Mesendoderm (in vitro differentiated cells): ENCODE results near the gene FEZF1.

Source experiments
- DNase-seq: peaks from one replicate; pipeline ENCODE4 v3.0.0; 2013
- H2AK5ac ChIP-seq: 2 replicates; pipeline ENCODE4 v1.6.1; 2013; ENCODE audit warnings: low read length, inconsistent platforms
- H2BK120ac ChIP-seq: 2 replicates; pipeline ENCODE4 v1.6.1; 2013; ENCODE audit warnings: low read depth, mild to moderate bottlenecking, low read length, moderate library complexity, mixed read lengths
- H2BK15ac ChIP-seq: replicated peaks from 2 replicates; pipeline ENCODE4 v1.6.1; 2013; ENCODE audit warnings: low read depth, mild to moderate bottlenecking, moderate library complexity
- H2BK5ac ChIP-seq: 2 replicates; pipeline ENCODE4 v1.6.1; 2013; ENCODE audit warnings: low read length, inconsistent platforms
- H3K18ac ChIP-seq: 2 replicates; pipeline ENCODE4 v1.6.1; 2013; ENCODE audit warnings: mild to moderate bottlenecking, low read length, mixed read lengths
- H3K23ac ChIP-seq: one replicate; pipeline ENCODE4 v1.6.1; 2013; ENCODE audit warnings: low read length
- H3K27ac ChIP-seq: 2 replicates; pipeline ENCODE4 v1.5.1; 2013; ENCODE audit warnings: low read depth, mild to moderate bottlenecking, inconsistent platforms, low read length, moderate library complexity
- H3K27me3 ChIP-seq: 2 replicates; pipeline ENCODE4 v1.6.1; 2013; ENCODE audit warnings: low read length, control low read depth, mild to moderate bottlenecking, inconsistent platforms; ENCODE audit not compliant: insufficient read depth, poor library complexity
- H3K36me3 ChIP-seq: 2 replicates; pipeline ENCODE4 v1.6.1; 2013; ENCODE audit warnings: low read length, inconsistent platforms; ENCODE audit not compliant: control insufficient read depth, insufficient read depth
- H3K4ac ChIP-seq: one replicate; pipeline ENCODE4 v1.6.1; 2013; ENCODE audit warnings: low read depth, mild to moderate bottlenecking, low read length, moderate library complexity
- H3K4me1 ChIP-seq: 2 replicates; pipeline ENCODE4 v1.6.1; 2013; ENCODE audit warnings: low read depth, low read length, inconsistent platforms; ENCODE audit not compliant: control insufficient read depth
- H3K4me2 ChIP-seq: 2 replicates; pipeline ENCODE4 v1.6.1; 2013; ENCODE audit warnings: low read length
- H3K4me3 ChIP-seq: 2 replicates; pipeline ENCODE4 v1.5.1; 2013; ENCODE audit warnings: mild to moderate bottlenecking, low read length
- H3K56ac ChIP-seq: one replicate; pipeline ENCODE4 v1.6.1; 2013; ENCODE audit warnings: low read length
- H3K79me1 ChIP-seq: 2 replicates; pipeline ENCODE4 v1.6.1; 2013; ENCODE audit warnings: low read length, inconsistent platforms
- H3K79me2 ChIP-seq: 2 replicates; pipeline ENCODE4 v1.6.1; 2013; ENCODE audit warnings: mild to moderate bottlenecking, low read length; ENCODE audit not compliant: control insufficient read depth, insufficient read depth
- H3K9ac ChIP-seq: 2 replicates; pipeline ENCODE4 v1.6.1; 2013; ENCODE audit warnings: low read length, inconsistent platforms
- H4K5ac ChIP-seq: one replicate; pipeline ENCODE4 v1.6.1; 2013; ENCODE audit warnings: low read length
- H4K8ac ChIP-seq: one replicate; pipeline ENCODE4 v1.6.1; 2013; ENCODE audit warnings: low read depth, mild to moderate bottlenecking, control low read depth, low read length, moderate library complexity
- WGBS: extraction: QIAGEN DNeasy Blood & Tissue Kit; methylation state at CpG from one replicate; pipeline ENCODE4 v1.1.7; 2013; ENCODE audit warnings: low lambda C conversion rate, missing lambda C conversion rate; ENCODE audit not compliant: insufficient coverage; ENCODE audit errors: extremely low coverage; 5-methylcytosine and 5-hydroxymethylcytosine counted together

The FEZF1 gene

DNA sequence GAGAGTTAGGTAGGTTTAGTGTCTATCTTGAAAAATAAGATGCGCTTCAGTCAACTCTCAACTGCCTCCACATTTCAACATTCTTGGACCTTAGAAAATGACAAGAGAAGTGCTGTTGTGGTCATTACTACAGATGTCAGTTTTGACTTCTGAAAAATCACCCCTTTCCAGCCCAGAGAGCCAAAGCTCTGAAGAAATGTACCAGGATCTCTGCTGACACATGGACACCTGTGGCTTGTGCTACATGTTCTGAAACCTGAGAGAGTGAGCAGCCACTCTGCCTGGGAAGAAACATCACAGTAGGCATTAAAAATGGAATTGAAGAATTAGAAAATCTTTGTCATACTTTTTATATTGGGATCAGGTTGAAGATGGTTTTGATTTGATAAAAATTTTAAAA, 35.9 kb upstream of the FEZF1 start:
- H3K23ac ChIP-seq: no peak overlapping the region
- no peak overlapping the region for H2BK120ac ChIP-seq
- H4K8ac ChIP-seq: no peak overlapping the region
- no peak overlapping the region for H4K5ac ChIP-seq
- H3K18ac ChIP-seq: no peak overlapping the region
- no peaks in the 10 kb centered on the region for H3K27me3 ChIP-seq
- H3K4me2 ChIP-seq: no peak overlapping the region
- H3K9ac ChIP-seq: no peak overlapping the region
- no peaks in the 10 kb centered on the region for H3K79me2 ChIP-seq
- no peak overlapping the region for H2BK15ac ChIP-seq
- H3K4me1 ChIP-seq: no peaks in the 10 kb centered on the region
- H3K4me3 ChIP-seq: no peak overlapping the region
- H3K27ac ChIP-seq: no peak overlapping the region
- H2BK5ac ChIP-seq: no peak overlapping the region
- no peak overlapping the region for H3K56ac ChIP-seq
- H2AK5ac ChIP-seq: no peak overlapping the region
- no CpG with 5 or more reads among the region's 1 CpG for WGBS
- H3K36me3 ChIP-seq: no peaks in the 10 kb centered on the region
- no peaks in the 10 kb centered on the region for H3K79me1 ChIP-seq
- DNase-seq: no peak
- H3K4ac ChIP-seq: no peak overlapping the region

GRCh38 chr7:122339145-122339904, 34.8 kb upstream of the FEZF1 start:
- H3K36me3 ChIP-seq: no peaks in the 10 kb centered on the region
- H4K8ac ChIP-seq: no peak overlapping the region
- H3K4me3 ChIP-seq: no peak overlapping the region
- H3K79me2 ChIP-seq: no peaks in the 10 kb centered on the region
- H3K56ac ChIP-seq: no peak overlapping the region
- H4K5ac ChIP-seq: no peak overlapping the region
- H3K4me1 ChIP-seq: no peaks in the 10 kb centered on the region
- H3K9ac ChIP-seq: no peak overlapping the region
- H2BK120ac ChIP-seq: peak overlapping the region; percentile 51
- no peak overlapping the region for H3K4me2 ChIP-seq
- H3K23ac ChIP-seq: no peak overlapping the region
- no peak overlapping the region for H3K4ac ChIP-seq
- no peaks in the 10 kb centered on the region for H3K79me1 ChIP-seq
- no peak overlapping the region for H3K27ac ChIP-seq
- H2BK5ac ChIP-seq: no peak overlapping the region
- no peak for DNase-seq
- no peak overlapping the region for H3K18ac ChIP-seq
- WGBS: no CpG with 5 or more reads among the region's 6 CpGs
- no peak overlapping the region for H2AK5ac ChIP-seq
- no peak overlapping the region for H2BK15ac ChIP-seq
- H3K27me3 ChIP-seq: no peaks in the 10 kb centered on the region

GRCh38 chr7:122337011-122337410, 32.5 kb upstream of the FEZF1 start:
- H3K36me3 ChIP-seq: no peaks in the 10 kb centered on the region
- no peak overlapping the region for H3K4me2 ChIP-seq
- no peaks in the 10 kb centered on the region for H3K79me1 ChIP-seq
- no peak overlapping the region for H2BK5ac ChIP-seq
- H2AK5ac ChIP-seq: no peak overlapping the region
- no peak overlapping the region for H3K4me3 ChIP-seq
- no peak overlapping the region for H2BK120ac ChIP-seq
- H3K9ac ChIP-seq: no peak overlapping the region
- no peaks in the 10 kb centered on the region for H3K79me2 ChIP-seq
- no peak overlapping the region for H2BK15ac ChIP-seq
- H3K18ac ChIP-seq: no peak overlapping the region
- H4K5ac ChIP-seq: no peak overlapping the region
- H3K27ac ChIP-seq: no peak overlapping the region
- no peak overlapping the region for H4K8ac ChIP-seq
- H3K56ac ChIP-seq: no peak overlapping the region
- no peaks in the 10 kb centered on the region for H3K27me3 ChIP-seq
- DNase-seq: no peak
- no peaks in the 10 kb centered on the region for H3K4me1 ChIP-seq
- H3K4ac ChIP-seq: no peak overlapping the region
- no CpG with 5 or more reads among the region's 2 CpGs for WGBS
- H3K23ac ChIP-seq: no peak overlapping the region

DNA sequence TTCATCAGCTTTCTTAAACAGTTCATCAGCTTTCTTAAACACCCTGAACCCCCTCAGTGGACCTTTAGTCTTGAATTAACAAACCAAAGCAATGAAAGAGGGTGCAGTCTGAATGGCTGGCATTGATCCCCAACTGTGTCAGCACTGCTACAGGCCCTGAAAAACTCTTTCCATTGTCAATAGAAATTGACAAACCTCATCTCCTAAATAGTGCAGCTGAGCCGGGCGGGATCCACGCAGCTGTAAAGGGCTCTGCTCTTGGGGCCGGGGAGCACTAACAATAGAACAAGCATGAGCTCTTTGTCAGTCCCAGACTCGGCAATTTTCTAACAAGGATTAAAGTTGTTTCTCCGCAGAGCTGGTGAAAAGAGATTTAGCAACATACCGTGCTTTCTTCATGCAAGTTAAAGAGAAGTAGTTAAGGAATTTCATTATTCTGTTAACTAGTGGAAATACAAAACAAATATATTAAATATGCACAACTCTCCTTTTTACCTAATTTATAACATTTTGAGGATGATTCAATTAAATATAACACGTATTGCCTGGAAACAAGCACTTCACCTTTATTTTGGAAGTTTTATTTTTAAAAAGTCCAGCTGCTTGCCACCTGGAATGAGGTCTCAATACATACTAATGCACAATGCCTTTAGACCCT, 24.7 kb upstream of the FEZF1 start:
- H2BK120ac ChIP-seq: no peak overlapping the region
- H4K5ac ChIP-seq: no peak overlapping the region
- H3K18ac ChIP-seq: no peak overlapping the region
- H2BK5ac ChIP-seq: no peak overlapping the region
- H3K27ac ChIP-seq: no peak overlapping the region
- H3K4me3 ChIP-seq: no peak overlapping the region
- no peak overlapping the region for H4K8ac ChIP-seq
- H3K27me3 ChIP-seq: no peaks in the 10 kb centered on the region
- no peaks in the 10 kb centered on the region for H3K36me3 ChIP-seq
- DNase-seq: no peak
- no peak overlapping the region for H3K4me2 ChIP-seq
- no peak overlapping the region for H3K56ac ChIP-seq
- WGBS: no CpG with 5 or more reads among the region's 8 CpGs
- H3K9ac ChIP-seq: no peak overlapping the region
- no peaks in the 10 kb centered on the region for H3K79me2 ChIP-seq
- H3K4ac ChIP-seq: no peak overlapping the region
- H2BK15ac ChIP-seq: no peak overlapping the region
- no peak overlapping the region for H3K23ac ChIP-seq
- no peaks in the 10 kb centered on the region for H3K79me1 ChIP-seq
- H2AK5ac ChIP-seq: no peak overlapping the region
- no peaks in the 10 kb centered on the region for H3K4me1 ChIP-seq

DNA sequence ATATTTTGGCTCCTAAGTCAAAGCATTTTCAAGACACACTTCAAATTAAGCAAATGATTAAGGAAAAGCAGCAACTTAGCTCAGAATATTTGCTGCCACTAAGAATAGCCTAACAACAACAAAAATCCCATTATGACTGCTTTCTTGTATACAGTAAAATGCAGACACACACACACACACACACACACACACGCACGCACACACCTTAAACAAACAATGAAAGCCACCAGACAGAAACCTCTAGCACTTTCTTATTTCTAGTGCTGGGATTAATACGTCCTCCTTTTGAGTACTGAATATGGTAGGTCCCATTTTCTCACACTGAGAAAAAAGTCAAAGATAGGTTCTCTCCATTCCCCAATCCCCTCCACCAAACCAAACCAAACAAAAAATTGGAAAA, 23.4 kb upstream of the FEZF1 start:
- Histone ChIP-seq H3K56ac (no peak overlapping the region), H4K5ac (no peak overlapping the region), H3K36me3 (no peaks in the 10 kb centered on the region), H2BK5ac (no peak overlapping the region), H3K23ac (no peak overlapping the region), H3K79me1 (no peaks in the 10 kb centered on the region), H2BK15ac (no peak overlapping the region), H3K4ac (no peak overlapping the region), H3K79me2 (no peaks in the 10 kb centered on the region), H3K9ac (no peak overlapping the region), H3K4me1 (no peaks in the 10 kb centered on the region), H3K18ac (no peak overlapping the region), H2AK5ac (no peak overlapping the region), H3K4me3 (no peak overlapping the region), H3K27ac (no peak overlapping the region), H3K27me3 (no peaks in the 10 kb centered on the region), H3K4me2 (no peak overlapping the region), H4K8ac (no peak overlapping the region), H2BK120ac (no peak overlapping the region)
- no CpG with 5 or more reads among the region's 3 CpGs for WGBS
- DNase-seq: no peak
